Measurements from ENCODE around the gene PTHLH.

- TF ChIP-seq CTCF (conservative IDR thresholded peaks at IDR 0.05; ENCODE audit: low read depth in 2 of 2): no peak
- no peak for TF ChIP-seq CREB1 (CRISPR knock-in tag; IDR thresholded peaks at IDR 0.05; ENCODE audit: low read depth)
- TF ChIP-seq EZH2phosphoT487 (IDR thresholded peaks at IDR 0.05; ENCODE audit: unreplicated experiment): peak; percentile 40
- TF ChIP-seq JUNB (IDR thresholded peaks at IDR 0.05; ENCODE audit: unreplicated experiment): no peak
- TF ChIP-seq POLR2AphosphoS5 (IDR thresholded peaks at IDR 0.05; ENCODE audit: low read depth): no peak
- TF ChIP-seq EZH2 (IDR thresholded peaks at IDR 0.05; ENCODE audit: low read depth, unreplicated experiment): peak; percentile 77
- no peak for TF ChIP-seq REST (IDR thresholded peaks at IDR 0.05; ENCODE audit: unreplicated experiment)
Measured at GRCh38 chr12:27970401-27971120, 2.0 kb downstream of the PTHLH start.

Data from GM23338 (cell line).